ENCODE measurements around the gene PLSCR4. TPM values are rescaled to one million over a fixed set of nuclear protein-coding genes. Genes with fewer than 3 reads are reported as not detected.

Gene PLSCR4
- total and polyA plus RNA-seq, 4 donors = 19.5 to 56.4 (median 34.9) TPM

GRCh38 chr3:146159616-146160320, 91.1 kb downstream of the PLSCR4 start:
- WGBS = 6% methylated on average over 7 of the region's 7 CpGs
- DNase-seq (ENCODE audit: low spot score) = no peak
- TF ChIP-seq REST (IDR thresholded peaks at IDR 0.05) (peak; percentile 13), MAX (IDR thresholded peaks at IDR 0.05) (no peak)
- H3K4me3 ChIP-seq (ENCODE audit: low read depth in 1 of 3, low read length in 3 of 3) = peak overlapping the region; percentile 79 to 98 (median 81)
- no peaks in the 10 kb centered on the region for H3K36me3 ChIP-seq (ENCODE audit: control insufficient read depth in 4 of 4, insufficient read depth in 3 of 4, low read depth in 1 of 4, low read length in 3 of 4)
- H3K9me3 ChIP-seq (ENCODE audit: control insufficient read depth in 4 of 4, low read length in 3 of 4) = no peaks in the 10 kb centered on the region
- peak overlapping the region; percentile 98 to 100 for H3K9ac ChIP-seq (ENCODE audit: low read depth in 1 of 2, low read length in 2 of 2)
- peaks cover 10 to 66% (median 30%) of the 10 kb centered on the region in 4 donors for H3K4me1 ChIP-seq (ENCODE audit: control insufficient read depth in 4 of 4, insufficient read depth in 4 of 4, low read length in 3 of 4)
- peak overlapping the region; percentile 95 to 97 for H3K27ac ChIP-seq (ENCODE audit: low read depth in 1 of 2, low read length in 2 of 2)
- no peaks in the 10 kb centered on the region for H3K27me3 ChIP-seq (ENCODE audit: control insufficient read depth in 4 of 4, insufficient read depth in 4 of 4, low read length in 3 of 4)

GRCh38 chr3:146159037-146159436, 91.9 kb downstream of the PLSCR4 start:
- Histone ChIP-seq H3K27me3 (ENCODE audit: control insufficient read depth in 4 of 4, insufficient read depth in 4 of 4, low read length in 3 of 4) (no peaks in the 10 kb centered on the region), H3K4me3 (ENCODE audit: low read depth in 1 of 3, low read length in 3 of 3) (peak overlapping the region in 2 of 3 donors; percentile 81 to 98), H3K9ac (ENCODE audit: low read depth in 1 of 2, low read length in 2 of 2) (peak overlapping the region; percentile 98 to 100), H3K4me1 (ENCODE audit: control insufficient read depth in 4 of 4, insufficient read depth in 4 of 4, low read length in 3 of 4) (peaks cover 10 to 68% (median 36%) of the 10 kb centered on the region in 4 donors), H3K36me3 (ENCODE audit: control insufficient read depth in 4 of 4, insufficient read depth in 3 of 4, low read depth in 1 of 4, low read length in 3 of 4) (no peaks in the 10 kb centered on the region), H3K9me3 (ENCODE audit: control insufficient read depth in 4 of 4, low read length in 3 of 4) (no peaks in the 10 kb centered on the region), H3K27ac (ENCODE audit: low read depth in 1 of 2, low read length in 2 of 2) (peak overlapping the region; percentile 95 to 97)
- WGBS = 54% methylated on average over 4 of the region's 4 CpGs
- no peak for DNase-seq (ENCODE audit: low spot score)
- no peak for TF ChIP-seq YY1 (IDR thresholded peaks at IDR 0.05)
- TF ChIP-seq ATF3 (IDR thresholded peaks at IDR 0.05) = no peak
- TF ChIP-seq HNF4A (conservative IDR thresholded peaks at IDR 0.05) = no peak
- no peak for TF ChIP-seq REST (IDR thresholded peaks at IDR 0.05)
- no peak for TF ChIP-seq TAF1 (conservative IDR thresholded peaks at IDR 0.05)
- TF ChIP-seq RAD21 (IDR thresholded peaks at IDR 0.05) = no peak
- TF ChIP-seq GABPA (IDR thresholded peaks at IDR 0.05 in 1 of 2, conservative IDR thresholded peaks at IDR 0.05 in 1 of 2) = no peak
